GM21367 (cell line): ENCODE measurements around the gene IGSF9B.

Experiments
- ATAC-seq: cut with Tn5 transposase; IDR thresholded peaks from one replicate; pipeline ENCODE4 v1.9.1; 2021; ENCODE audit not compliant: unreplicated experiment

IGSF9B gene

DNA sequence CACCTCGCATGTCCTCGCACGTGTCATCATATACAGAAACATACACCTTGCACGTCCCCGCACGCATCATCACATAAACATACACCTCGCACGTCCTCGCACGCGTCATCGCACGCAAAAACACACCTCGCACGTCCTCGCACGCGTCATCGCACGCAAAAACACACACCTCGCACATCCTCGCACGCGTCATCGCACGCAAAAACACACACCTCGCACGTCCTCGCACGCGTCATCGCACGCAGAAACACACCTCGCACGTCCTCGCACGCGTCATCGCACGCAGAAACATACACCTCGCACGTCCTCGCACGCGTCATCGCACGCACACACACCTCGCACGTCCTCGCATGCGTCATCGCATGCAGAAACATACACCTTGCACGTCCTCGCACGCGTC is 16.7 kb downstream of the IGSF9B start:
- ATAC-seq = no peak

DNA sequence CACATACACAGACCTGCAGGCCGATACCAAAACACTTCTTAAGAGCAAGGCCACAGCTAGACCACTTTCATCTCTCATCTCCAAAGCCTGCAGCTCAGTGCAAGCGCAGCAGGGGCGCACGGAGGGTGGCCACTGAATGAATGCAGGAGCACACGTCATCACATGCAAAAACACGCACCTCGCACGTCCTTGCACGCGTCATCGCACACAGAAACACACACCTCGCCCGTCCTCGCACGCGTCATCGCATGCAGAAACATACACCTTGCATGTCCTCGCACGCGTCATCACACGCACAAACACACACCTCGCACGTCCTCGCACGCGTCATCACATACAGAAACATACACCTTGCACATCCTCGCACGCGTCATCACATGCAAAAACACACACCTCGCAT is 17.2 kb downstream of the IGSF9B start:
- no peak for ATAC-seq

DNA sequence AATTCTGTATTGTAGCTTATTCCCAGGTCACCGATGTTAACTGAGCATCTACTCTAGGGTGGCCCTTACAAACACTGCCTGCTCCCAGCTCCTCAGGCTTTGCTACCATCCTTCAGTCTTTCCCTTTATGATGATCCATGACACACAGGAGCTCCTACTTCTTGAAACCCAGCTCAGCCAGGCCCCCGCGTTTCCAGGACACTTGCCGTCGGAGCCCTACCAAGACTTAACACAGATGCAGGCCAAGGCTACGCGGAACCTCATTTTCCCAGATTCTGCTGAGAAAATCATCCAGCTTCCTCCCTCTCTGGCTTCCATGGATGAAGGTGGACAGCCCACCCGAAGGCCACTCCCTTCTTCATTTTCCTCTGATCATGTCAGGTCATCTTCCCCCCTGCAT is 18.6 kb downstream of the IGSF9B start:
- no peak for ATAC-seq

DNA sequence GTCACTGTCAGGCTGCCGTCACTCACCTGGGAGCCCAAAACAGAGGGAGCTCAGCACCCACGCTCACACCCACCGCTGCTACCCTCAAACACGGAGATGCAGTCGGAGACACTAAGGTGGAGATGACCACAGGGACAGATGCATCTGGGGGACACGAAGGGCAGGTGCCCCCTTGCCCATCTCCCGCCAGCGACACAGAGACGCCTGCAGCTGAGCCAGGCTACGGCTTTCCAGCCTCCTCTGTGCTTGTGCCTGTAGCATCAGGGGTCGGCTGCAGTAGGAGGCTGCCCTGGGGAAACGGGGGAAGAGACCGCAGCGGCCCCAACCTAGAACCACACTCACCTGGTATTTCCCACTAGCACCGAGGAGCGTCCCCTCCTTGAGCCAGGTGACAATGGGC is 19.3 kb downstream of the IGSF9B start:
- no peak for ATAC-seq

DNA sequence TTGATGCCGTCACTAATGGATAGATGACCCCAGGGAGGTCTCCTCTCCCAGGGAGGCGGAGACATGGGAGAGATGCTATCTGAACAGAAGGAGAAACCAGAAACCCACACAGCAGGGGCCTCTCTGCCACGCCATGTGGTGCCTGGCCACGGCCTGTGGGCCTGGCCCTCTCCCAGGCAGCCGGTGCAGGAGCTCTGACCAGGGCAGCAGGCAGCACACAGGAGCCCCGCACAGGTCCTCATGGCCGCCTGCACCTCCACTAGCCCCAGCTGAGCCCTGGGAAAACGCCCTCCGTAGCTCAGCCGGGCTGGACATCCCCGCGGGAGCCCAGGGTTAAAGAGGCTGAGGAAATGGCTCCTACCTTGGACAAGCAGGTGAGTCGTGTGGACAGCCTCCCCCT is 19.8 kb downstream of the IGSF9B start:
- ATAC-seq = no peak

DNA sequence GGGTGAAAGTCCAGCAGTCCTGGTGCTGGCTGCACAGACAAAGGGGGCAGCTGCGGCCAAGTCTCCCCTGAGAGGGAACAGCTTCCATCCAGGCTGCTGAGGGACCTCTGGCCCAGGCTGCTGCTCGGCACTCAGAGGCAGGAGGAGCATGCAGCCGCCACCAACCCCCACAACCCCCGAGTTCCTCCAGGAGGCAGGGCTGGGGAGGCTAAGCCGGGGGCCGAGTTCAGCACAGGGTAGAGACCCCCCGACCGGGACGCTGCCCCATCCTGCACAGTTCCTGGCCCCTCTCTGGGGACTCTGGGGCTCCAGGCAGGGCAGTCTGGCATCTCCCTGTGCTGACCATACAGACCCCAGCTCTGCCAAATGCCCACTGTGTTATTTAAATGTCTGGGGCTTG is 20.2 kb downstream of the IGSF9B start:
- ATAC-seq = no peak

GRCh38 chr11:133936136-133936535 is 20.6 kb downstream of the IGSF9B start:
- ATAC-seq = no peak

DNA sequence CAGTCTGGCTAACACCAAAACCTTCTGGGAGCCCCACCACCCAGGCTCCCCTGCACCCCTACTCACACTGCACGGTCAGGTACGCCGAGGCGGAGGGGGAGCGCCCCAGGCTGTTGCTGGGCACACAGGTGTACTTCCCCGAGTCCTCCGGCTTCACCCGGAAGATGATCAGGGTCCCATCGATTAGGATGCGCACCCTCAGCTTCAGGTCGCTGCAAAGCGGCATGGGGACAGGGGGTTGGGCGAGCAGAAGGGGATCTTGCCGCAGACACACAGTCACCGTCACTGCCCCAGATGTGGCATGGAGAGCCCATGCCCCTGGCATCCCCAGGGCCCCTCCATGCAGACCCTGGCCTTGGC is 21.2 kb downstream of the IGSF9B start:
- ATAC-seq = no peak

DNA sequence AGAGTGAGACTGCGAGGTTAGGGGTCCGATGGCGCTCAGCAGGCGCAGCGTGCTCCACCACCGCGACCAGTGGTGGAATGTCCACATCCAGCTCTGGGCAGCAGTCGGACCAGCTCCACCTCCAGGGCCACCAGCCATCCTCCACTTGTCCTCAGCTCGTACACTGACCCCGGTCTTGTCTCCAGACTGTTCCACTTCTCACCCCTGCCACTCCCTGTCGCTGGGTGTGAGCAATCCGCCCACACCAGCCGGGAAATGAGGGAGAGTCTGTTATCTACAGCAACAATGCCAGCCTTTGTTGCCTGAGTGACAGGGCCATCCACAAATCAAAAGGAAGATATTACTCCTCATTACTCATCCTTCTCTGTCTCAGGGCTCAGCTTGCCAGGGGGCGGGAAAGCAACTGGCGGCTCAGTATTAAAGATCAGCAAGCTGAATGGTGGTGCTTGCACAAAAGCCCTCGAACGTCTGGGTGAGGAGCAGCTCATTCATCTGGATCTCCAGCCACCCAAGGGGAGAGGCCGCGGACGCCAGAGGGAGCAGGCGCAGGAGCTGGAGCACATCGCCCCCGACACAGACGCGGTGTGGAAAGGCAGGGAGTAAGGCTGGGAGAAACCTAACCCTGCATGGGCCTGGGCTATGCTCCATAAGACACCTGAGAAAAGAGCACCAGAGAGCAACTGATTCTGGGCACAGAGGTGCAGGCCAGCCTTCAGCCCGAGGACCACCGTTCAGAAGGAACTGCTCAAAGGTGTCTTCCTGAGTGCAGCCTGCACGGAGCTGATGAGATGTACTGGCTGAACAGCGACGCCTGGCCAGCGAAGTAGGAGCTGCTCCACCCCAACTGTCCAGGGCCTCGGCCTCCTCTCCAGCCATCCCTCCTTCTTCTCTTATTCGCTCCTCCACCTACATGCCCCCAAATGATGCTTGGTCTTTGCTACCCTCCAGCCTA is 21.9 kb downstream of the IGSF9B start:
- ATAC-seq = no peak

DNA sequence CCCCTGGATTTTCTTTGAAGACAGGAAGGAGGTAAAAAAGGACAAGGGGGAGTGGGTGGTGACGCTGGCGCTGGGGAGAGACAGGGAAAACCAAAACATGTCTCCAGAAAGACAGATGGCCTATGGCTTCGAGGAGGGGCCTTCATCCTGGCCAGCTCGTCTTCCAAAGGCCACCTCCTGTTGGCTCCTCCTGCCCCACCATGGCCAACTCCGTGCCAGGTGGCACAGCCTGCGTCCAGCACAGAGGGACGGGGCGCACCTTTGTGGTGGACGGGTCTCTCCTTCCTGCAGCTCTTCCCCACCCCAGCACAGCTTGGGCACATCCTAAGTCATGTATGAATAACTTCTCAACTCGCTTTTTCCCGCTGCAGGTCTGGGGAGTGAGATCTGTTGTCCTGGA is 22.7 kb downstream of the IGSF9B start:
- no peak for ATAC-seq

DNA sequence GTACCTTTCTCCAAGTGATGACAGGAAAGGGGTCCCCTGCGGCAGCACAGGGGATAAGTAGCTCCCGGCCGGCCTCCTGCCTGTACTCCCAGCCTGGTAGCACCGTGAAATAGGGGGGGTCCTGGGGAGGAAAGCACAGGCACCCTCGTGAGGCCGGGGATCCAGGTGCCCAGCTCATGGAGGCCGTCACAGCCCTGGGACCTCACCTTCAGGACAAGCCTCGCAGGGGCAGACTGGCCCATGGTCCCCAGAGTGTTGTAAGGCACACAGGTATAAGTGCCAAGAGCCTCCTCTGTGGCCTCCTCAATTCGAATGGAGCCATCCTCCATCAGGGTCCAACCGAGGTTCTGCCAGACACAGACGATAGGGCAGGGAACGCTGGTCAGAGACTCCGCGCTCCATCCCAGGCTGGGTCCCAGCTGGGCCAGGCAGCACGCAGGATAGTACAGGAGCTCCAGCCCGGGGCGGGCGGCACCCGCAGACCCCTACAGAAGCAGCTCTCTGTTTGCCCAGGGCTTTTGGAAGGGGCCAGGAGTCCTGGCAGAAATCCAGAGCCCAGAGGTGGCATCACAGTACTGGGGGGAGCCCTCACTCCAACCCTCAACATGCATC is 25.2 kb downstream of the IGSF9B start:
- ATAC-seq = no peak

- ATAC-seq = no peak
Measured at GRCh38 chr11:133930767-133931448, 25.9 kb downstream of the IGSF9B start.

DNA sequence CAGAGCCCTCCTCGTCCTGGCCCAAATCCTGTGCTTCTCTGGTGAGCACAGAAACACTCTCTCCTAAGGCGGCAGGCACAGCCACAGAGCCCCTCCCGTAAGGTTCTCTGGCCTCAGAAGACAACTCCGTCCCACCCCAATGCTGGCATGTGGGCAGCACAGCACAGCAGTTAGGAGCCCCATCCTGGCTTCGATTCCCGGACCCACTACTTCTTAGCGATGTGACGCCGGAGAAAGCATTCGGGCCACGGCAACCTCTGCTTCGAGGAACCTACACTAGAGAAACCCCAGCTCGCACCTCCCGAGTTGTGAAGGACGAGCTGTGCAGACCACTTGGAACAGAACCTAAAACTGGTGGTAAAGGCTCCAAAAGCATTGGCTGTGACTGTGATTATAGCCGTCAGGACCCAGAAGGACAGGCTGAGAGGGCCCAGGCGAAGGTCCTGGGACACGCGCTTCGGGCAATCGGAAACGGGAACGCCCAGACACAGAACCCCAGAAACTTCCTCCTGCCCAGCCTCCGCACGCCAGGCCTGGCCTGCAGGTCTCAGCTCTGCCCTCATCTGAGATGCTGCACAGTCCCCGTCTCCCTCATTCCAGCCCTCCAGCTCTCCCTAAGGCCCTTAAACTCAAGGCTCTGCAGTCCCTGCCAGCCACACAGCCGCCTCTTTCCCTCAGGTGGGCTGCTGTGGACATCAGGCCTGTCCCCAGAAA is 26.6 kb downstream of the IGSF9B start:
- no peak for ATAC-seq

GRCh38 chr11:133929401-133930052 is 27.2 kb downstream of the IGSF9B start:
- ATAC-seq = no peak

GRCh38 chr11:133928628-133929059 is 28.1 kb downstream of the IGSF9B start:
- no peak for ATAC-seq

GRCh38 chr11:133927690-133928627 is 28.8 kb downstream of the IGSF9B start:
- peak; percentile 75 for ATAC-seq

- no peak for ATAC-seq
Measured at GRCh38 chr11:133926466-133927246, 30.1 kb downstream of the IGSF9B start.

DNA sequence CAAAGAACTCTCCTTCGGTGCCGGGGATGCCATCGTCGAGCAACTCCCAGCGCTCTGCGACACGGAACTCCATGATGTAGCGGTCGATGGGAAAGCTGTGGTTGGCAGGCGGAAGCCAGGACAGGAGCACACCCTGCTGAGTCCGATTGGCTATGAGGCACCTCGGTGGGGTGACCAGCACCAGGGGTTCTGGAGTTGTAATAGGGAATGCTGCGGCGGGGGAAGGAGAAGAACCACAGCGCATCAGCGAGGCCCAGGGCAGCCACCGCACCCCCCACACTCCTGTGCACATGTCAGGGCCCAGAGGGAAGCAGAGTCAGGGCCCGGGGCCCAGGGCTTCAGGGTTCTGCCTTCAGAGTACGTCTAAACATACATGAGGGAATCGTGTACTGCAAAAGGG is 31.0 kb downstream of the IGSF9B start:
- ATAC-seq = no peak

DNA sequence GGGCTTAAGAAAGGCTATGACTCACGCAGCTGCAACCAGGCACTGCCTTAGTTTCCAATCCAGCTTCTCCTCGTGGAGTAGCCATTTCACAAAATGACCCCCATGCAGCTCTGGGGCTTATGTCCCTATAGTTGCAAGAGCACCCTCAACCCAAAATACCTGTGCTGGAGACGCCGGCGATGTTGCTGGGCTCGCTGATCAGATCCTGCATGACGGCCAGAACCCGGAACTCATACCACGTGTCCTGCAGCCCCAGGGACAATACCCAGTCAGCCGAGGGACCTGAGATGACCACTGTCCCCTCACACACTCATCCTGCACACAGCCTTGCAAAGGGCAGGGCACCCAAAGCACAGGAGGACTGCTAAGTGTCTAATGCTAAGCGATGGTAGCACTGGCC is 32.1 kb downstream of the IGSF9B start:
- no peak for ATAC-seq
